GM12865 (cell line): ENCODE results near the gene TMEM18.

ENCODE experiments used
- DNase-seq: peaks from one replicate; pipeline ENCODE4 v3.0.0; 2010; ENCODE audit warnings: low read depth
- H3K4me3 ChIP-seq: 2 replicates; pipeline ENCODE4 v1.5.1; 2011; ENCODE audit warnings: mild to moderate bottlenecking, low read depth, low read length, control low read depth
- CTCF ChIP-seq: IDR thresholded peaks from 2 replicates; pipeline ENCODE4 v1.5.1; 2011; ENCODE audit warnings: low read length, control low read depth, low read depth, inconsistent platforms; ENCODE audit not compliant: insufficient read depth; ENCODE audit errors: missing control alignments

TMEM18 gene

GRCh38 chr2:719191-719590, 42.0 kb upstream of the TMEM18 start:
- TF ChIP-seq CTCF: no peak

GRCh38 chr2:717661-718060, 40.5 kb upstream of the TMEM18 start:
- no peak for TF ChIP-seq CTCF
- H3K4me3 ChIP-seq: no peak overlapping the region
- DNase-seq: no peak

More at GRCh38 chr2:719191-719590, 42.0 kb upstream of the TMEM18 start:
- H3K4me3 ChIP-seq: no peak overlapping the region
- no peak for DNase-seq

- DNase-seq: no peak
- H3K4me3 ChIP-seq: no peak overlapping the region
- peak; percentile 10 for TF ChIP-seq CTCF
Measured at GRCh38 chr2:715854-716560, 38.8 kb upstream of the TMEM18 start.

- no peak for DNase-seq
- no peak overlapping the region for H3K4me3 ChIP-seq
- TF ChIP-seq CTCF: no peak
Measured at GRCh38 chr2:715038-715437, 37.8 kb upstream of the TMEM18 start.

- peak; percentile 87 for DNase-seq
- no peak overlapping the region for H3K4me3 ChIP-seq
- peak; percentile 80 for TF ChIP-seq CTCF
Measured at GRCh38 chr2:714005-714741, 37.0 kb upstream of the TMEM18 start.

GRCh38 chr2:710867-711665, 33.9 kb upstream of the TMEM18 start:
- TF ChIP-seq CTCF: no peak
- DNase-seq: no peak
- H3K4me3 ChIP-seq: no peak overlapping the region
